OCI-LY3 (cell line): ENCODE results near the gene UBE4A.
"Not testable (repeated sequence)": the region's sequence is repeated elsewhere in the genome, so short reads cannot be mapped to it uniquely, and the experiment has no call there.

ENCODE experiments used
- H2AFZ ChIP-seq: fragments of 200-600, 300-600 bp; shearing (Covaris generic); 2 replicates; pipeline ENCODE4 v1.6.0; 2014; ENCODE audit warnings: antibody characterized with exemption, low read depth, low read length
- H3K27ac ChIP-seq: fragments of 200-600, 300-600 bp; sonication (generic); 2 replicates; pipeline ENCODE4 v1.5.1; 2014; ENCODE audit warnings: mild to moderate bottlenecking, low read length, moderate library complexity, mixed read lengths
- H3K27me3 ChIP-seq: fragments of 200-600, 300-600 bp; sonication (generic); 2 replicates; pipeline ENCODE4 v1.6.1; 2014; ENCODE audit warnings: low read depth, low read length, mixed read lengths
- H3K36me3 ChIP-seq: fragments of 200-600, 300-600 bp; sonication (generic); replicated peaks from 2 replicates; pipeline ENCODE3; 2014; ENCODE audit warnings: low read depth, low read length, mixed read lengths
- H3K4me1 ChIP-seq: fragments of 300-600, 200-600 bp; sonication (generic); 2 replicates; pipeline ENCODE4 v1.6.1; 2014; ENCODE audit warnings: low read length, mixed read lengths
- H3K4me2 ChIP-seq: fragments of 200-600, 300-600 bp; sonication (generic); 2 replicates; pipeline ENCODE4 v1.6.1; 2014; ENCODE audit warnings: low read length, mixed read lengths
- H3K4me3 ChIP-seq: fragments of 300-600, 200-600 bp; sonication (generic); 2 replicates; pipeline ENCODE4 v1.5.1; 2014; ENCODE audit warnings: antibody characterized with exemption, mild to moderate bottlenecking, low read length, moderate library complexity
- H3K79me2 ChIP-seq: fragments of 300-600, 200-600 bp; shearing (Covaris generic); 2 replicates; pipeline ENCODE4 v1.6.1; 2014; ENCODE audit warnings: mild to moderate bottlenecking, low read length, mixed read lengths
- H3K9ac ChIP-seq: fragments of 300-600, 200-600 bp; shearing (Covaris generic); 2 replicates; pipeline ENCODE4 v1.6.0; 2014; ENCODE audit warnings: mild to moderate bottlenecking, low read length, moderate library complexity
- H3K9me3 ChIP-seq: fragments of 200-600, 300-600 bp; shearing (Covaris generic); 2 replicates; pipeline ENCODE4 v1.6.1; 2014; ENCODE audit warnings: low read length, mixed read lengths; ENCODE audit not compliant: insufficient read depth
- H4K20me1 ChIP-seq: fragments of 200-600, 300-600 bp; sonication (generic); 2 replicates; pipeline ENCODE4 v1.6.1; 2016; ENCODE audit warnings: low read length, mixed read lengths; ENCODE audit not compliant: insufficient read depth
- EZH2phosphoT487 ChIP-seq: fragments of 200-600 bp; shearing (Covaris generic); IDR thresholded peaks from 2 replicates; pipeline ENCODE4 v1.6.1; 2018; ENCODE audit warnings: antibody characterized with exemption, mixed run types, low read depth
- TF ChIP-seq, protein P1 (sequence below): fragments of 200-600, 300-600 bp; sonication (generic); IDR thresholded peaks from 2 replicates; pipeline ENCODE4 v1.5.1; 2014; ENCODE audit warnings: antibody characterized with exemption, low read length, low read depth

The UBE4A gene

GRCh38 chr11:118398791-118399559 is 39.6 kb downstream of the UBE4A start:
- no peak overlapping the region for H3K4me3 ChIP-seq
- no peaks in the 10 kb centered on the region for H3K9me3 ChIP-seq
- H3K9ac ChIP-seq, result no peak overlapping the region
- peaks cover 14% of the 10 kb centered on the region for H3K4me1 ChIP-seq
- H3K27me3 ChIP-seq, result no peaks in the 10 kb centered on the region
- H3K79me2 ChIP-seq, result peaks cover 32% of the 10 kb centered on the region
- H3K27ac ChIP-seq, result no peak overlapping the region
- H3K36me3 ChIP-seq, result peaks cover 6% of the 10 kb centered on the region
- H4K20me1 ChIP-seq, result peaks cover 5% of the 10 kb centered on the region; the same call in 1 of the 2 replicates
- TF ChIP-seq, protein P1, sequence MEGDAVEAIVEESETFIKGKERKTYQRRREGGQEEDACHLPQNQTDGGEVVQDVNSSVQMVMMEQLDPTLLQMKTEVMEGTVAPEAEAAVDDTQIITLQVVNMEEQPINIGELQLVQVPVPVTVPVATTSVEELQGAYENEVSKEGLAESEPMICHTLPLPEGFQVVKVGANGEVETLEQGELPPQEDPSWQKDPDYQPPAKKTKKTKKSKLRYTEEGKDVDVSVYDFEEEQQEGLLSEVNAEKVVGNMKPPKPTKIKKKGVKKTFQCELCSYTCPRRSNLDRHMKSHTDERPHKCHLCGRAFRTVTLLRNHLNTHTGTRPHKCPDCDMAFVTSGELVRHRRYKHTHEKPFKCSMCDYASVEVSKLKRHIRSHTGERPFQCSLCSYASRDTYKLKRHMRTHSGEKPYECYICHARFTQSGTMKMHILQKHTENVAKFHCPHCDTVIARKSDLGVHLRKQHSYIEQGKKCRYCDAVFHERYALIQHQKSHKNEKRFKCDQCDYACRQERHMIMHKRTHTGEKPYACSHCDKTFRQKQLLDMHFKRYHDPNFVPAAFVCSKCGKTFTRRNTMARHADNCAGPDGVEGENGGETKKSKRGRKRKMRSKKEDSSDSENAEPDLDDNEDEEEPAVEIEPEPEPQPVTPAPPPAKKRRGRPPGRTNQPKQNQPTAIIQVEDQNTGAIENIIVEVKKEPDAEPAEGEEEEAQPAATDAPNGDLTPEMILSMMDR, result no peak
- H2AFZ ChIP-seq, result no peak overlapping the region
- H3K4me2 ChIP-seq, result no peak overlapping the region

DNA sequence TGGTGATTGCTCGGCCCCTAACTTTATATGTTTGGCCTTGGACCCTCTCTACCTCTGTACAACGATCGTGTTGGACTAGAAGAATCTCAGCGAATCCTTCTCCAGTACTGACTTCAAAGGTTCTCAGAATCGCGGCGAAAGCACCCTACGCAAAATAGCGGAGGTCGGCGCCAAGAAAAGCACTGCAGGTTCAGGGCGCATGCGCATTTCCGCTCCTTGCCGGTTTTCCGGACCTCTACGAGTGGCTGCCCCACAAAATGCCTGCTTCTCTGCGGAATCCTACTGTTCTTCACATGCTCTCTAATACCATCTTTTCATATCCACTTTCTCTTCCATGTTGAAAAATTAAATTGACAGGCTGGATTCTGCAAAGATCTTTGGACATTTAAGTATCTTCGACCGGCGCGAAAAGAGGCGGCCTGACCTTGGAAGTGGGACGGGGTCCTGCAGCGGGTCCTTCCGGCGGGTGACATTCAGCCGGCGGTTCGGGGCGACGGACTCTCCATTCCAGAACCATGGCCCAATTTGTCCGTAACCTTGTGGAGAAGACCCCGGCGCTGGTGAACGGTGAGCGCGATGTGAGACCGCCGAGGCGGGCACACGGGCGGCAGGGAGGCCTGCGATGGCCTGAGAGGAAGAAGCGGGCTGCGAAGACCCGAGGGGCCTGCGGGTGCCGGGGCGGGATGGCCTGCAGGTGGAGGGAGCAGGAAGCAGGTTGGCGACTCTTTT is 41.9 kb downstream of the UBE4A start, which contains the start of gene ATP5MG:
ATP5MG (plus strand) TSS at position 456 of the 729 bp plus-strand sequence; CDS start at position 516, 60 bp downstream.
- peaks cover 14% of the 10 kb centered on the region for H3K4me1 ChIP-seq
- no peaks in the 10 kb centered on the region for H3K27me3 ChIP-seq
- H3K4me3 ChIP-seq, result peak within 1 kb of the TSS; percentile 85
- H3K27ac ChIP-seq, result peak within 1 kb of the TSS; percentile 77
- H2AFZ ChIP-seq, result peak within 1 kb of the TSS; percentile 88
- peak within 1 kb of the TSS; percentile 99 for H3K4me2 ChIP-seq
- peak within 1 kb of the TSS; percentile 83 for H3K9ac ChIP-seq
- peaks cover 12% of the 10 kb centered on the region; the same call in 1 of the 2 replicates for H4K20me1 ChIP-seq
- H3K79me2 ChIP-seq, result peaks cover 55% of the 10 kb centered on the region
- H3K9me3 ChIP-seq, result no peaks in the 10 kb centered on the region
- TF ChIP-seq, protein P1, result no peak
- no peak for TF ChIP-seq EZH2phosphoT487
- peaks cover 7% of the 10 kb centered on the region for H3K36me3 ChIP-seq

GRCh38 chr11:118401880-118402590 is 42.6 kb downstream of the UBE4A start:
- peak overlapping the region; percentile 77 for H3K27ac ChIP-seq
- H3K4me1 ChIP-seq, result peaks cover 14% of the 10 kb centered on the region
- peak overlapping the region; percentile 99 for H3K4me2 ChIP-seq
- peaks cover 61% of the 10 kb centered on the region for H3K79me2 ChIP-seq
- H2AFZ ChIP-seq, result peak overlapping the region; percentile 88; the same call in 1 of the 2 replicates
- H3K27me3 ChIP-seq, result no peaks in the 10 kb centered on the region
- peak overlapping the region; percentile 85 for H3K4me3 ChIP-seq
- TF ChIP-seq, protein P1, result no peak
- no peak for TF ChIP-seq EZH2phosphoT487
- no peaks in the 10 kb centered on the region for H3K9me3 ChIP-seq
- peaks cover 14% of the 10 kb centered on the region for H3K36me3 ChIP-seq
- peaks cover 18% of the 10 kb centered on the region; the same call in 1 of the 2 replicates for H4K20me1 ChIP-seq
- H3K9ac ChIP-seq, result peak overlapping the region; percentile 83

DNA sequence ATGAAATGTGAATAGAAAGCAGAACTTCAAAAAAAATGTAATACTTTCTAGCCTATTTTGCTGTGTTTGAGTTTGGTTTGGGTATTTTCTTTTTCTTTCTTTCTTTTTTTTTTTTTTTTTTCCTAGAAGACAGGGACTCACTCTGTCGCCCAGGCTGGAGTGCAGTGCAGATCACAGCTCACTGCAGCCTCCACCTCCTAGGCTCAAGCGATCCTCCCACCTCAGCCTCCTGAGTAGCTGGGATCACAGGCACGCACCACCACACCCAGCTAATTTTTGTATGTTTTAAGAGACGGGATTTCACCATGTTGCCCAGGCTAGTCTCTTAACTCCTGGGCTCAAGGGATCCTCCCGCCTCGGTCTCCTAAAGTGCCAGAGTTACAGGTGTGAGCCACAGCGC is 43.2 kb downstream of the UBE4A start:
- Histone ChIP-seq H3K4me2 (peak overlapping the region; percentile 99), H3K4me3 (peak overlapping the region; percentile 85), H3K4me1 (peaks cover 14% of the 10 kb centered on the region), H3K36me3 (peaks cover 17% of the 10 kb centered on the region), H4K20me1 (peaks cover 18% of the 10 kb centered on the region; the same call in 1 of the 2 replicates), H3K79me2 (peaks cover 61% of the 10 kb centered on the region), H3K9ac (peak overlapping the region; percentile 83)
- not testable (repeated sequence) for H3K27ac ChIP-seq, H3K9me3 ChIP-seq, H2AFZ ChIP-seq, H3K27me3 ChIP-seq
